ENCODE data around the gene ADGRB2.

GRCh38 chr1:31776032-31776431, 11.9 kb upstream of the ADGRB2 start:
- TF ChIP-seq POLR2A (IDR thresholded peaks at IDR 0.05) (no peak), CTCF (IDR thresholded peaks at IDR 0.05) (no peak)
